Measurements from ENCODE around the gene DCAF8. TPM values are rescaled to one million over a fixed set of nuclear protein-coding genes. Genes with fewer than 3 reads are reported as not detected.
A peak's percentile ranks its signal among the peaks of the same experiment; 100 is the strongest.

The DCAF8 gene
- total RNA-seq, 1 donor from 2014 or later = 130 TPM

DNA sequence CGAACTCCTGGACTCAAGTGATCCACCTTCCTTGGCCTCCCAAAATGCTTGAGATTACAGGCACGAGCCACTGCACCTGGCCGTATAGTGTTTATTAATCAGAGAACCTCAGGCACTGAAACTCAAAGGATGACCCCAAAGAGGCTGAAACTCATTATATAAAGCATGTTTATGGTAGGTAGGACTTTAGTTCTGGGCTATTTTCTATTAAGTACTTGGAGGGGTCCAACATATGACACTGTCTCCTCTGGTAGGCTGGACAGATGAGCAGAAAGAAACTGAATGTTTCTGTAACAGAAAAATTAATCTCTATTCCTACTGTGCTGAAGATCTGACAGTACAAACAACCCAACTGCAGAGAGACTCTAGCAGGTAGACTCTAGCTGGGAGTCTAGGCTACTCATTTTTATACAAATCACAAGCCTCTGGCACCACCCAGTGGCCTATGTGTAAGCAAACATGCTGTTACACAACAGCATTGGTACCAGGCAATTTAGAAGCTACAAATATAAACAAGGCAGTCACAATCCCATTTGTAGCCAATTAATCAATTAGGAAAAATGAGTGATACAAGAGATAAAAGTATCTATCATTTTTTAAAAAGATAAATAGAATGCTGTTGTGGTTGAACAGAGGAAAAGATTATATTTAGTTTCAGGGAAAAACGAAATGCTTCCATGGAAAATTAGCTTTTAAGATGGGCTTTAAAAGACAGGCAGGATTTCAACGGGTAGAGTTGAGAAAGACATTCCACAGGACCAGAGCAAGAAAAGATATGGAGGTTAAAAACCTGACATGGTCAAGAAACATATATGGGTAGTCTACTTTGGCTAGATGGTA, 10.4 kb downstream of the DCAF8 start:
- H3K27ac Mint-ChIP-seq (ENCODE audit: unreplicated experiment) = no peak overlapping the region
- H3K4me3 Mint-ChIP-seq = no peak overlapping the region
- peaks cover 4% of the 10 kb centered on the region for H3K4me1 Mint-ChIP-seq
- TF ChIP-seq, protein P1, sequence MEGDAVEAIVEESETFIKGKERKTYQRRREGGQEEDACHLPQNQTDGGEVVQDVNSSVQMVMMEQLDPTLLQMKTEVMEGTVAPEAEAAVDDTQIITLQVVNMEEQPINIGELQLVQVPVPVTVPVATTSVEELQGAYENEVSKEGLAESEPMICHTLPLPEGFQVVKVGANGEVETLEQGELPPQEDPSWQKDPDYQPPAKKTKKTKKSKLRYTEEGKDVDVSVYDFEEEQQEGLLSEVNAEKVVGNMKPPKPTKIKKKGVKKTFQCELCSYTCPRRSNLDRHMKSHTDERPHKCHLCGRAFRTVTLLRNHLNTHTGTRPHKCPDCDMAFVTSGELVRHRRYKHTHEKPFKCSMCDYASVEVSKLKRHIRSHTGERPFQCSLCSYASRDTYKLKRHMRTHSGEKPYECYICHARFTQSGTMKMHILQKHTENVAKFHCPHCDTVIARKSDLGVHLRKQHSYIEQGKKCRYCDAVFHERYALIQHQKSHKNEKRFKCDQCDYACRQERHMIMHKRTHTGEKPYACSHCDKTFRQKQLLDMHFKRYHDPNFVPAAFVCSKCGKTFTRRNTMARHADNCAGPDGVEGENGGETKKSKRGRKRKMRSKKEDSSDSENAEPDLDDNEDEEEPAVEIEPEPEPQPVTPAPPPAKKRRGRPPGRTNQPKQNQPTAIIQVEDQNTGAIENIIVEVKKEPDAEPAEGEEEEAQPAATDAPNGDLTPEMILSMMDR (conservative IDR thresholded peaks at IDR 0.05) = peak; percentile 85
- no peaks in the 10 kb centered on the region for H3K36me3 Mint-ChIP-seq (ENCODE audit: low read depth)
- no peaks in the 10 kb centered on the region for H3K9me3 Mint-ChIP-seq
- H3K27me3 Mint-ChIP-seq (ENCODE audit: low read depth) = no peaks in the 10 kb centered on the region
- peak; percentile 46 for DNase-seq (ENCODE audit: low read depth, low spot score)

DNA sequence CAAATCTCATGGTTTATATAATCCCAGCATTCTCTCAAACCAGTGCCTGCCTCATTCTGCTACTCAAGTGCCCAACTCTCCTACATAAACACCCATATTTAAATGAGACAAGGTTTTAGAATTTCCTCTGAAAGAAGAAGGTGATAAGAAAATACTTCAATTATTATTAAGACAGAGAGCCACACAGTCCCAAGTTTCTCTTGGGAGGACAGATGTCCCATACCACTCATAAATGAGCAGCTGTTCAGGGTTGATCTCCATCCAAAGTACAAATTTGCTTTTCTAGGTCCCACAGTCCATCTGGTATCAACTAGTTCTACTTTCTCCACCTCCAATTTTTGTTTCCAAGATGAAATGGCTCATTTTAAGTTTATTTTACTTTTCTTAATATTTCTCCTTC, 11.3 kb downstream of the DCAF8 start:
- Mint-ChIP-seq H3K36me3 (ENCODE audit: low read depth) (no peaks in the 10 kb centered on the region), H3K4me1 (peaks cover 7% of the 10 kb centered on the region), H3K27ac (ENCODE audit: unreplicated experiment) (no peak overlapping the region), H3K9me3 (no peaks in the 10 kb centered on the region), H3K4me3 (no peak overlapping the region), H3K27me3 (ENCODE audit: low read depth) (no peaks in the 10 kb centered on the region)
- DNase-seq (ENCODE audit: low read depth, low spot score) = no peak
- TF ChIP-seq, protein P1 (conservative IDR thresholded peaks at IDR 0.05) = no peak

DNA sequence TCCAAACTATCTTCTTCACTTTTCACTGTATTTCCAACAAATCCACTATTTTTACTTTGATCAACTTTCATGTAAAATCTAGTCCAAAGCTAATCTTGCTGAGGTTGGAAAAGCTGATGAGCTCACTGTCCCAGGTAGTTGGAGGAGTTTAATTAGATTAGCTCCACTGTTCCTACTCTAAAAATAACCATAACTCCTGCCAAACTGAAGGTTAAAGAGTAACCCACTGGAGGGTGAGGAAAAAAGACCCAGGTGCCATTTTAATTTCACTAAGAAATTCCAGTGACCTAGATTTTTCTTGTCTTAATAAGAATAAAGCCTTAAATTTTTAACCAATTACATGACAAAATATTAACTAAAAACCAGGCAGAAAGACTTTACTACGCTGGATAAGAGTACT, 15.3 kb downstream of the DCAF8 start:
- TF ChIP-seq, protein P1 (conservative IDR thresholded peaks at IDR 0.05) = no peak
- H3K36me3 Mint-ChIP-seq (ENCODE audit: low read depth) = no peaks in the 10 kb centered on the region
- H3K27ac Mint-ChIP-seq (ENCODE audit: unreplicated experiment) = no peak overlapping the region
- H3K27me3 Mint-ChIP-seq (ENCODE audit: low read depth) = no peaks in the 10 kb centered on the region
- no peaks in the 10 kb centered on the region for H3K9me3 Mint-ChIP-seq
- H3K4me1 Mint-ChIP-seq = peaks cover 17% of the 10 kb centered on the region
- no peak for DNase-seq (ENCODE audit: low read depth, low spot score)
- H3K4me3 Mint-ChIP-seq = no peak overlapping the region

DNA sequence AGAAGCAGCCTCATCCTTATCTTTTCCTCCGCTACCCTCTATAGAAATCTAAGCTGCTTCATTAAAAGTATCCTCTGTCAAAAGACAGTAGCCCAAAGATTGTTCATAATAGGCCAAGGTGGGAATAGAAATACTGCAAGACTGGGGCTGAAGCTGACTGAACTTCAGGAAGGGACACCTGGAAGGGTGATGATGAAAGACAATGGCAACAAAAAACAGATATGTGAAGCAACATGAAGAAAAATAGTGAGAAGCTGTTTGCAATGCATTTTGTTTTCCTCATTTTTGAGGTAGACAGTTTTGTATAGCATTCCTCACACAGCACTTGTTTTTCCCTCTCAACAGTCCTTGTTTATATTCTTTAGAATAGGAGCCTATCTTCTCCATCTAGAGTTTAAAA, 16.9 kb downstream of the DCAF8 start:
- Mint-ChIP-seq H3K4me1 (peaks cover 13% of the 10 kb centered on the region), H3K27me3 (ENCODE audit: low read depth) (no peaks in the 10 kb centered on the region), H3K27ac (ENCODE audit: unreplicated experiment) (no peak overlapping the region), H3K36me3 (ENCODE audit: low read depth) (no peaks in the 10 kb centered on the region), H3K9me3 (no peaks in the 10 kb centered on the region), H3K4me3 (no peak overlapping the region)
- DNase-seq (ENCODE audit: low read depth, low spot score) = no peak
- TF ChIP-seq, protein P1 (conservative IDR thresholded peaks at IDR 0.05) = no peak

DNA sequence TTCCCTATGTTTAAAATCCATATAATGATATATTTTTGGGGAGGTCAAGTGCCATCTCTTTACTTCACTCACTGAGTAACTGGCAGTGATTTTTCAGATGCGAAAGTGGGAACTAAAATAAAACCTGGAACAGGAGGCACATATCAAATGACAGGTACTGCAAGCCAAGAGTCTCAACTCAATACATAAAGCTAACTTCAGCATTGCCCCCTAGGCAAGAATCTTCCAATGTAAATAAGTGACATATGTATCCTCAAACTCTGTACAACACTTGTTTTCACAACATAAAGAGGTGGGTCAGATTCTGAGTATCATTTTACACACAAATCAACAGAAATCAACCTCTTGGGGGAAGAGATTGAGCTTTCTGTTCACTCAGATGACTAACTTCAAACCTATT, 18.1 kb downstream of the DCAF8 start:
- no peaks in the 10 kb centered on the region for H3K9me3 Mint-ChIP-seq
- no peak overlapping the region for H3K4me3 Mint-ChIP-seq
- DNase-seq (ENCODE audit: low read depth, low spot score) = no peak
- peaks cover 13% of the 10 kb centered on the region for H3K4me1 Mint-ChIP-seq
- no peaks in the 10 kb centered on the region for H3K36me3 Mint-ChIP-seq (ENCODE audit: low read depth)
- TF ChIP-seq, protein P1 (conservative IDR thresholded peaks at IDR 0.05) = no peak
- H3K27ac Mint-ChIP-seq (ENCODE audit: unreplicated experiment) = no peak overlapping the region
- no peaks in the 10 kb centered on the region for H3K27me3 Mint-ChIP-seq (ENCODE audit: low read depth)
